T47D (cell line): Measurements from ENCODE around the gene CDKN2B.

Experiments used
- DNase-seq, 2 experiments: peaks; one replicate each; pipeline versions ENCODE4 v3.0.0 to v3.0.0-alpha.2; 2011 to 2012; ENCODE audit warnings: low read depth in 1 of 2, low spot score in 1 of 2
- JUND ChIP-seq: IDR thresholded peaks from 2 replicates; pipeline ENCODE4 v1.6.1; 2012; ENCODE audit warnings: low read depth
- in situ Hi-C: cut with HindIII; loops from 2 replicates; pipeline ENCODE4 v1.10.0; 2016; ENCODE audit warnings: low sequenced_read_pairs, low pct_unique_long_range_greater_than_20kb

The CDKN2B gene

DNA sequence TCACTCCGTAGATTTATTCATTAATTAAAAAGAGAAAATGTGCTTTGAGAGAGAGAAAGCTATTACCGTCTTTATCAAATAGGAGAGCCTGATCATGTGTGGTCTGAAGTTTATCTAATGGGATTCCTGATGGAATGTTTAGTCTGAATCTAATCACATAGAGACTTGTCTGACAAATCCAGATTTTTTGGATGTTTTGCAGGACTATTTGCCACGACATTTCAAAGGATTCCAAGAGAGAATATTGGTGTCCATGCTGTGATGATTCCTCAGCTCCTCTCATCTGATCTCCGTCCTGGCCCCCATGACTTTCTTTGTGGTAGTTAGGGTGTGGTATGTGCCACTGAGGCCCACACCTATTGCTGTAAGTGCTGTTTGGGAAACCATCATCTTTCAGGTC lies 20.1 kb upstream of the CDKN2B start:
- in situ Hi-C loops, result no loop called here
- DNase-seq, result no peak
- no peak for TF ChIP-seq JUND

DNA sequence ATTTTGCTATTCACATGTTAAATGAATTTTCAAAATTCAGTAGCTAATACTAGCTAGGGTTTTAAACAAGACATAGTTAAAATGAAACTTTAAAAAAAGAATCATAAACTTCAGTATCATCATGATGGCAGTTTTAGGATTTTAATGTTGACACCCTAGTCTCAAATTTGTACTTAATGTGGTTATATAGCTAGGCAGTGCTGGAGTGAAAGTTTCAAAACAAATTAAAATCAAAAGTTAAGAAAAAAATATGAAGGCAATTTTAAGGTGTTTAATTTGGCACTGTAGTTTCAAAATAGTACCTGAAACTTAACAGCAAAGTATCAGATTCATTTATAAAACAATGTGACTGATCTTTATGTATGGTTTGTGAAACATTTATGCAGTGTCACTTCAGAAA lies 19.3 kb upstream of the CDKN2B start:
- TF ChIP-seq JUND, result no peak
- DNase-seq, result no peak
- in situ Hi-C loops, result no loop called here

DNA sequence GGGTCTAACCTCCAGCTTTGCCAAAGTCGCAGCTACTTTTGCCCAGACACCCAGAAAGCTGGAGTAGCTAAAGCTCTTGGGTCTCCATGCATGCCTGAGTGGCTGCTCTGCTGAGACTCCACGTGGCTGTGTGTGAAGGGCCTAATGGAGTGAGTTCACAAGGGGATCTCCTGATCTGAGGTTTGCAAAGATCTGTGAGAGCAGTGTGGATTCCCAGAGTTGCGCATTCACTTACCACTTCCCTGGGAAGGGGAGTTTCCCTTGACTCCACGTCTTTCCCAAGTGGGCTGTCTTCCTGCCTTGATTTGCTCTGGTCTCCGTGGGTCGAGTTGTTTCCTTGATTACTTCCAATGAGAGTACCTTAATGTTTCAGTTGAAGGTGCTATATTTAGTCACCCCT lies 17.6 kb upstream of the CDKN2B start:
- no peak for TF ChIP-seq JUND
- no peak for DNase-seq
- in situ Hi-C loops, result no loop called here

DNA sequence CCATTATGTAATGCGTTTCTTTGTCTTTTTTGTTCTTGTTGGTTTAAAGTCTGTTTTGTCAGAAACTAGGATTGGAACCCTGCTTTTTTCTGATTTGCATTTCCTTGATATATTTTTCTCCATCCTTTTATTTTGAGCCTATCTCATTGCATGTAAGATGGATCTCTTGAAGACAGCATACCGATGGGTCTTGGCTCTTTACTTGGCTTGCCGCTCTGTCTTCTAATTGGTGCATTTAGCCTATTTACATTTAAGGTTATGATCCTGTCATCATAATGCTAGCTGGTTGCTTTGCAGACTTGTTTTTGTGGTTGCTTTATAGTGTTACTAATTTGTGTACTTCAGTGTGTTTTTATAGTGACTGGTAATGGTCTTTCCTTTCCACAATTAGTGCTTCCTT lies 13.3 kb upstream of the CDKN2B start:
- no peak for DNase-seq
- no peak for TF ChIP-seq JUND
- in situ Hi-C loops, result no loop called here

DNA sequence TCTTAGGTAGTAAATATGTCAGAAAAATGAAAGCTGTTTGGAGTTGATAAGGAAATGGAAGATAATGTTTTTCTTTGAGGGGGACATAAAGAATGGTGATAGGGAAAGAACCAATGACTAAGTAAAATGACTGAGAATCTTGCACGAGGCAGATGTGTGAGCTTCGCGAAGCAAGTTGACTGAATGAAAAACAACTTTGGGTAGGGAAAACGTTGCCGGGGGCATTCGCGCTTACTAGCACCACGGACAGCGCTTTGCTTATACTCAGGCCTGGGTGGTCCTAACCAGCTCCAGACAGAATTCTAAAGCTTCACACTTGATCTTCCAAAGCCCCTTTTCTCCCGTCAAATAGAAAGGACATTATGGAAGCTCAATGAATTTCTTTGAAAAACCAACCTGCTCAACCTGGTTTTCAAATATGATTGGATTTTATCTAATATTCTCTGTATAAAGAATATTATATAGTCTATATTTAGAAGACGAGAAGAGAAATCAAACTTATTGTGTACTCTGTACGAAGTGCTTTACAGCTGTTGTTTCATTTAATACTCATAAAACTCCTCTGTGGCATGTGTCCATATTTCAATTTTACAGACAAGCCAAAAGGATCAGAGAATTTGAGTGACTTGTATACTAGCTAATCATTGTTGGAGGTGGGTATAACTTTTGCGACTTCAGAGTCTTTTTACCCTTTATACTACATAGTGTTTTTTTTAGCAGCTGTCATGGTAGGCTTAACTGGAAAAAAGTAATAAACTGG lies 1.9 kb upstream of the CDKN2B start:
- no peak for DNase-seq

DNA sequence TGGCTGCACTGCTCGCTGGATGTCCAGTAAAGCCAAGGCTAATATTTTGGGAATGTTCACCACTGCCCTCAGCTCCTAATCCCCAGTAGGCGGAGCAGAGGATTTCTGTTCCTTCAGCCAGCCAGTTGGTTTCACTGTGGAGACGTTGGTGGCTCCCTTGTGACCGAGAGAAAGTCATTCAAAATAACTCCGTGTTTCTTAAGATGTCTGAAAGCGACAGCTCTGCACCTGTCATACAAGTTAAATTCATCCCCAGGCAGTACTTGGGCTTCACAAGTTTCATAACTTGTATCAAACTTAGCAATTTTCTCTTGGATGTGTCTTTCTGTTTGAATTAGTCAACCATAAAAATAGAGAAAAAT lies 382 bp upstream of the CDKN2B start:
- no peak for DNase-seq
- TF ChIP-seq JUND, result no peak
- in situ Hi-C loops, result no loop called here

More for the DNA sequence above, 1.9 kb upstream of the CDKN2B start:
- TF ChIP-seq JUND, result no peak
- in situ Hi-C loops, result no loop called here

DNA sequence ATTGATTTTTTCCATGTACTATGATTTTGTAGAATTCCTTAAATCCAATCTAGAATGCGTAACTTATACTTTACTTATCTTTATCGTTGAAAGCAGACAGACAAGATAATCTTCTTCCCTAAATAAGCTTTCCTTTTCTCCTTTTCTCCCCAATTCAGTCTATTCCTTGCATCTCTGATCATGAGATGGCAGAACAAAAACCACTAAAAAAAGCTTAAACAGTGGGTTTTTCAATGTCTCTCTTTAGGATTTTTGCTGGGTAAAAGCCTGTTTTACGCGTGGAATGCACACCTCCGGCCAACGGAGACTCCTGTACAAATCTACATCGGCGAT lies 755 bp downstream of the CDKN2B start:
- in situ Hi-C loops, result no loop called here
- DNase-seq, result no peak
- TF ChIP-seq JUND, result no peak

DNA sequence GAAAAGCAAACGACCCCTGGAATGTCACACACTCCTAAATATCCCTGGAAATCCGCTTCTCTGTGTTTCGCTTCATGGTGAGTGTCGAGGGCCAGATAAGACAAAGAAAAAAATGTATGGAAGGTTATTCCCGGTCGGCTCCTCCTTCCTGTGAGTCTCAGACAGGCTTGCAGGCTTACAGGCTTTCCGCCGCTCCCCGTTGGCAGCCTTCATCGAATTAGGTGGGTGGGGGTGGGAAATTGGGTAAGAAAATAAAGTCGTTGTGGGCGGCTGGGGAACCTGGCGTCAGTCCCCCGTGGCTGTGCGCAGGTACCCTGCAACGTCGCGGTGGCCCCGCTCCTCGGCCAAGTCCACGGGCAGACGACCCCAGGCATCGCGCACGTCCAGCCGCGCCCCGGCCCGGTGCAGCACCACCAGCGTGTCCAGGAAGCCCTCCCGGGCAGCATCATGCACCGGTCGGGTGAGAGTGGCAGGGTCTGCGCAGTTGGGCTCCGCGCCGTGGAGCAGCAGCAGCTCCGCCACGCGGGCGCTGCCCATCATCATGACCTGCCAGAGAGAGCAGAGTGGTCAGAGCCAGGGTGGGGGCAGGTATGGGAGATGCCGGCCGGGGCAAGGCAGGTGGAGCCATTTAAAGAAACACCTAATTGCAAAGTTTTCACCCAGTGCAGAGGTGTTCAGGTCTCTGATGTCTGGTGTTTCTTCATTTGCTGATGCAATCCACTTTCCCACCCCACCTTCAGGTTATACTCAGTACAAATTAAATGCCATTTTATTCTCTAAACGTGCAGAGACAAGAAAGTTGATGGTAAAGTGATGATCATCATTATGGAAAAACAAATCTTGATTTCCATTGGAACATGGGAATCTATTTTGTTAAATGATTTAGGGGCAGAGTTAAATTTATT lies 3.2 kb downstream of the CDKN2B start:
- TF ChIP-seq JUND, result no peak
- in situ Hi-C loops, result no loop called here
- no peak for DNase-seq

DNA sequence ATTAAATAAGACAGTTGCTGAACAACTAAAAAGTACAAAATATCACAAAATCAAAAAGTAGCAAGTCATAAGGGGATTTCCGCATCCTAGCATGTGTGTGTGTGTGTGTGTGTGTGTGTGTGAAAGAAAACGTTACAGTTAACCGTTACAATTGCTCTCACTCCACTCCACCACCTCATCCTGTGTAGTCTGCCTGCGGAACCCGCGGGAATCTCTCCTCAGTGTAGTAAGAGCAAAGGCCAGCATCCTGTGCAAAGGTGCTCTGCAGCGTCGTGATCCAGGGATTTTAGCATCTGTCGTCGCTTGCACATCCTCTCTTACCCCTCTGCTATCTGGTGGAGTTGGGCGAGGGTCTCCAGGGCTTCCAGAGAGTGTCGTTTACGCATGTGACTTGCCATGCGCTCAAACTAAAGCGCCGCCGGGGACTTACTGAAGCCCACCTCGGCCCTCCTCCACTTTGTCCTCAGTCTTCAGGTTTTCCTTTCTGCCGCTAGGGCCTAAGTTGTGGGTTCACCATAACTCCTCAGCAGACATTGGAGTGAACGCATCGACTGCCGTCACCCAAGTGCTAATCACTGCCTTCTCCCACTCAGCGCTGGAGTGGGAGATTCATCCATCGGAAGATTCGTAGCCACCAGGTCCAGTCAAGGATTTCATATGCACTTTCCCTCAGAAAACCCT lies 3.9 kb downstream of the CDKN2B start:
- no peak for TF ChIP-seq JUND
- in situ Hi-C loops, result no loop called here
- no peak for DNase-seq

DNA sequence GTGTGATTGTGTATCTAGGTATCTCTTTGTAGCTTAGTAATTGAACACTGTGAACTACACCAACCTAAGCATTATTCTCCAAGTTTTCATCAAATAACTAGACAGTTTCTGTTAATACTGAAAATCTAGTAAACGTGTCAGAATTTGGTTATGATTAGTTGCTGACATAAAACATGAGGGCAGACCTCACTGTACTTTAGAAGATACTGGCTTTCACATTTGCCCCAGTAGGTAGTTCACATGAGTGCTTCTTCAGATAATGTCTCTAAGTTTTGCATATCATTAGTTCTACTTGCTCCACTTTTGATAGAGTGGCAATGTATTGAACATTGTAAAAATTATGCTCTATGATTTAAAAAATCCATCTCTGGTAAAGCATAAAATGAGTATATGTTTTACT lies 7.1 kb downstream of the CDKN2B start:
- no peak for DNase-seq
- TF ChIP-seq JUND, result no peak
- in situ Hi-C loops, result no loop called here

DNA sequence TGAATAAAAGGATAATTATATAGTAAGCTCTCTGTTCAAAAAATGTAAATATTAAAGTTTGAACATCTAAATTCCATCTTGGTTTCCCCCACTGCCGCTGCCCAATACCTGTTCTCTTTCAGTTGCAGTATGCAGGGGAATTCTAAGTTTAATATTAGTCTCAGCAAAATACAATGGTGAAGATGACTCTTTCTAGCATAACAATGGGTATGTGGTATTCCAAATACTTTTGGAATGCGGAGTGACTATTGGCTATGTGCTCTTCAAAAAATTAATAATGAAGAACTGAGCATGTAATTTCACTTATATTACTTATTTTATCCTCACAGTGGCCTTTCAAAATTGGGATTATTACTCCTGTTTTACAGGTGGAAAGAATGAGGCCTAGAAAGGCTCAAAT lies 11.1 kb downstream of the CDKN2B start:
- no peak for DNase-seq
- no peak for TF ChIP-seq JUND
- in situ Hi-C loops, result no loop called here

DNA sequence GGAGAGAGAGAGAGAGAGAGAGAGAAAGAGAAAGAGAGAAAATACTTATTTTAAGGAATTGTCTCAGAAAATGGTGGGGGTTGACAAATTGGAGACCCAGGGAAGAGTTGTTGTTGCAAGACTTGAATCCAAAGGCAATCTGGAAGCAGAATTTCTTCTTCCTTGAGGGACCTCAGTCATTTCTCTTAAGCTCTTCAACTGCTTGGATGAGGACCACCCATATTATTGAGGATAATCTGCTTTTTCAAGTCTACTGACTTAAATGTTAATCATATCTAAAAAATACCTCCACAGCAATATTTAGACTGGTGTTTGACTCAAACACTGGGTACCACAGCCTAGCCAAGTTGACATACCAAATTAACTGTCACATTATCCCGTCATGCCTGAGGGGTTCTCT lies 11.6 kb downstream of the CDKN2B start:
- no peak for DNase-seq
- in situ Hi-C loops, result no loop called here
- TF ChIP-seq JUND, result no peak

DNA sequence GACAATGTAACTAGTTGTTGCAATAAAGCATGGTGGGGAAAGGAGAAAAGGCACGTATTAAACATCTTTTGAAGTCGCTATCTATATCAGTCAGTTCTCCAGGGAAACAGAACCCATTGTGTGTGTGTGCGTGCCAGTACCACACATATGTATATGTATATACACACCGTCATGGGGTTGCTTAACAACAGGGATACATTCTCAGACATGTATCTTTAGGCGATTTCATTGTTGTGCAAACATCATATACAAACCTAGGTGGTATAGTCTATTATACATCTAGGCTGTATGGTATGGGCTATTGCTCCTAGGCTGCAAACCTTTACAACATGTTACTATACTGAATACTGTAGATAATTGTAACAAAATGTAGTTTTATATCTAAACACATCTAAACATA lies 12.2 kb downstream of the CDKN2B start:
- DNase-seq, result no peak
- in situ Hi-C loops, result no loop called here
- no peak for TF ChIP-seq JUND

DNA sequence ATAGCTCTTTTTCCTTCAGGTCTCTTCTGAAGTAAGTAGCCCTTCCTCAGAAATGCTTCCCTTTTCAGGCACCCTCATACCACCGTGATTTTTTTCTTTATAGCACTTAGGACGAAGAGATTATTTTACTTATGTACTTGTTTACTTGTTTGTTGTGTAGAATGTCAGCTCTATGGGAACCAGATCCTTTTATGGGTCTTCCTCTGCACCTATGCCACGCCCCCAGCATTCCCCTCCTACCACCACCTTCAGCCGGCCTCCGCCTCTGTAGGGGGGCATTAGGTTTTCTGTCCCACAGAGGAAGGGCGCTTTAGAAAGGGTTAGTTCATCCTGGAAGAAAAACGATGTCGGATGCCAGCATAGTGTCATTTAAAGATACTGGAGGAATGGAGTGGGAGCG lies 12.7 kb downstream of the CDKN2B start:
- no peak for TF ChIP-seq JUND
- in situ Hi-C loops, result no loop called here
- peak in 1 of 2 experiments; percentile 20 for DNase-seq
